Adrenal gland (tissue), 5 donors: Measurements from ENCODE around the gene HOXB2.

Experiments
- POLR2A ChIP-seq, 2 donors: fragments of 450-650 bp; IDR thresholded peaks; one replicate each; pipeline ENCODE4 v1.6.1; 2017; ENCODE audit warnings: antibody characterized with exemption in 2 of 2, mild to moderate bottlenecking in 2 of 2, moderate library complexity in 1 of 2
- TF ChIP-seq, protein P1 (sequence below), 6 experiments: fragments of 450-650 bp in 4 of 6; fragments of 200-600 bp in 2 of 6; sonication (generic) in 1 of 6; IDR thresholded peaks; 1 replicate in 5 of 6; 2 replicates in 1 of 6; pipeline versions ENCODE4 v1.5.1 to v1.8.0; 2016 to 2021; ENCODE audit warnings: antibody characterized with exemption in 6 of 6, mild to moderate bottlenecking in 2 of 6, moderate library complexity in 1 of 6
- donor health status: DM: no; HTN: no; CAD: no.

DNA sequence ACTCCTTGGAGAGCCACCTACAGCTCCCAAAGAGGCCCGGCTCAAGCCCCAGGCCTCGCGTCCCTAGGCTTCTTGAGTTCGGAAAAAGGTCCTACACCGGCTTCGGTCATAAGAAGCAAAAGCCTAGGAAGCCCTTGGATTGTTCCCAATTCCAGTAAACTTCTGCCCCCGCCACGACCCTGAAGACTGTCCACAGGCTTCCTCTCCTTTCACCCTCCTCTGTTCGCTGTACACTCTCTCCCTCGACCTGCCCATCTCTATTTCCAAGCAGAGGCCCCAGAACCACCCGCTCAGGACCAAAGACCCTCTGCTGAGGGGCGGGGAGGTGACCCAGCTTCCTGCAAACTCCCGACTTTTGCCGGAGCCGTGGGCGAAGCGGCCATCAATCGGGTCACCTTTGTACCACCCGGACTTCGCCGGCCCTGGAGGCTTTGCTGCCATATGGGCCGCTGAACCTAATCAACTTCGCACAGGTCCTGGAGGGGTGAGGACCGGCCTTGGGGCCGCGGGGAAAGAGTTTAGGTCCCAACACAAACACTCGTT is 2.7 kb downstream of the HOXB2 start:
- no peak for TF ChIP-seq POLR2A (IDR thresholded peaks at IDR 0.05)
- TF ChIP-seq, protein P1, sequence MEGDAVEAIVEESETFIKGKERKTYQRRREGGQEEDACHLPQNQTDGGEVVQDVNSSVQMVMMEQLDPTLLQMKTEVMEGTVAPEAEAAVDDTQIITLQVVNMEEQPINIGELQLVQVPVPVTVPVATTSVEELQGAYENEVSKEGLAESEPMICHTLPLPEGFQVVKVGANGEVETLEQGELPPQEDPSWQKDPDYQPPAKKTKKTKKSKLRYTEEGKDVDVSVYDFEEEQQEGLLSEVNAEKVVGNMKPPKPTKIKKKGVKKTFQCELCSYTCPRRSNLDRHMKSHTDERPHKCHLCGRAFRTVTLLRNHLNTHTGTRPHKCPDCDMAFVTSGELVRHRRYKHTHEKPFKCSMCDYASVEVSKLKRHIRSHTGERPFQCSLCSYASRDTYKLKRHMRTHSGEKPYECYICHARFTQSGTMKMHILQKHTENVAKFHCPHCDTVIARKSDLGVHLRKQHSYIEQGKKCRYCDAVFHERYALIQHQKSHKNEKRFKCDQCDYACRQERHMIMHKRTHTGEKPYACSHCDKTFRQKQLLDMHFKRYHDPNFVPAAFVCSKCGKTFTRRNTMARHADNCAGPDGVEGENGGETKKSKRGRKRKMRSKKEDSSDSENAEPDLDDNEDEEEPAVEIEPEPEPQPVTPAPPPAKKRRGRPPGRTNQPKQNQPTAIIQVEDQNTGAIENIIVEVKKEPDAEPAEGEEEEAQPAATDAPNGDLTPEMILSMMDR (IDR thresholded peaks at IDR 0.05): no peak
